Measurements from ENCODE around the gene NCAPH2. TPM values are rescaled to one million over a fixed set of nuclear protein-coding genes. Genes with fewer than 3 reads are reported as not detected.

NCAPH2 gene
- total and polyA plus RNA-seq, 2 of the 13 experiments (the other 11 are each of a cell fraction or from before 2014, with no cell fraction given) = 28.1 to 64.4 TPM

- TF ChIP-seq PBX3 (CRISPR knock-in tag; IDR thresholded peaks at IDR 0.05; ENCODE audit: borderline replicate concordance) = no peak
- TF ChIP-seq MTF1 (CRISPR knock-in tag; IDR thresholded peaks at IDR 0.05) = no peak
- TF ChIP-seq IRX3 (CRISPR knock-in tag; IDR thresholded peaks at IDR 0.05; ENCODE audit: borderline replicate concordance, low read depth) = no peak
- TF ChIP-seq KLF12 (CRISPR knock-in tag; IDR thresholded peaks at IDR 0.05; ENCODE audit: borderline replicate concordance) = 0 out of 2 replicates have a peak, but pooled peaks have one; percentile 54
- TF ChIP-seq ZNF580 (CRISPR knock-in tag; IDR thresholded peaks at IDR 0.05; ENCODE audit: borderline replicate concordance, low read depth) = no peak
- TF ChIP-seq ZNF740 (CRISPR knock-in tag; IDR thresholded peaks at IDR 0.05) = no peak
- TF ChIP-seq STAT5B (CRISPR knock-in tag; IDR thresholded peaks at IDR 0.05) = no peak
- no peak for TF ChIP-seq POLR2A (IDR thresholded peaks at IDR 0.05; ENCODE audit: insufficient read depth in 1 of 2, low read depth in 2 of 2, low read length in 2 of 2)
- TF ChIP-seq TRIM22 (IDR thresholded peaks at IDR 0.05) = no peak
- TF ChIP-seq DZIP1 (CRISPR knock-in tag; IDR thresholded peaks at IDR 0.05) = no peak
- no peak for TF ChIP-seq ZC3H13 (CRISPR knock-in tag; IDR thresholded peaks at IDR 0.05)
- TF ChIP-seq ZMYM4 (CRISPR knock-in tag; IDR thresholded peaks at IDR 0.05) = no peak
- no peak for TF ChIP-seq MXD1 (CRISPR knock-in tag; IDR thresholded peaks at IDR 0.05)
- TF ChIP-seq ZNF616 (CRISPR knock-in tag; IDR thresholded peaks at IDR 0.05; ENCODE audit: low read depth) = peak; percentile 67; the same call in 1 of the 2 replicates
- no peak for TF ChIP-seq ZNF275 (CRISPR knock-in tag; IDR thresholded peaks at IDR 0.05; ENCODE audit: borderline replicate concordance)
- TF ChIP-seq JARID2 (CRISPR knock-in tag; IDR thresholded peaks at IDR 0.05; ENCODE audit: insufficient replicate concordance) = peak; percentile 49
- no peak for TF ChIP-seq EED (CRISPR knock-in tag; IDR thresholded peaks at IDR 0.05)
- TF ChIP-seq ZNF788 (CRISPR knock-in tag; IDR thresholded peaks at IDR 0.05; ENCODE audit: borderline replicate concordance) = no peak
Observed at GRCh38 chr22:50526108-50526833, 18.2 kb downstream of the NCAPH2 start (continued).

Data from HepG2 (cell line).